ENCODE measurements around the gene HCST. TPM values are rescaled to one million over a fixed set of nuclear protein-coding genes. Genes with fewer than 3 reads are reported as not detected.
"Not testable (repeated sequence)": the region's sequence is repeated elsewhere in the genome, so short reads cannot be mapped to it uniquely, and the experiment has no call there.

Gene HCST
- total RNA-seq, 1 donor from 2014 or later, result 62.2 TPM

DNA sequence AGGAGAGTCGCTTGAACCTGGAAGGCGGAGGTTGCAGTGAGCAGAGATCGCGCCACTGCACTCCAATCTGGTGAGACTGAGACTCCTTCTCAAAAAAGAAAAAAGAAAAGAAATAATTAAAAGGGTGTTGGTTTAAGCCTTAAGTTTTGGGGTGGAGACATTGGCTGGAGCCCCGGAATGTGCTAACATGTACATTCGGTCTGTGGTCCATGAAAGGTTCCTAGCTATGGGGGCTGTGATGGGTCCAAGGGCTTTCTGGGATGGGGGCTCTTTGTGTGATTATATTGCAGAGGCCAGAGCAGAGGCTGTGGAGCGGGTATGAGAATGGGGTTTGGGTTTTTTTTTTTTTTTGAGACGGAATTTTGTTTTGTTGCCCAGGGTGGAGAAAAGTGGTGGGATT, 16.4 kb upstream of the HCST start:
- peaks cover 19% of the 10 kb centered on the region for H3K4me1 Mint-ChIP-seq (ENCODE audit: low read depth)
- H3K9me3 Mint-ChIP-seq, result no peaks in the 10 kb centered on the region
- no peak overlapping the region for H3K4me3 Mint-ChIP-seq
- H3K36me3 Mint-ChIP-seq (ENCODE audit: low read depth), result peaks cover 37% of the 10 kb centered on the region
- intact Hi-C loops (cut with micrococcal nuclease), result no loop called here
- no peaks in the 10 kb centered on the region for H3K27me3 Mint-ChIP-seq (ENCODE audit: insufficient read depth)
- H3K27ac Mint-ChIP-seq, result peak overlapping the region; percentile 29
- DNase-seq (ENCODE audit: low spot score), result no peak

DNA sequence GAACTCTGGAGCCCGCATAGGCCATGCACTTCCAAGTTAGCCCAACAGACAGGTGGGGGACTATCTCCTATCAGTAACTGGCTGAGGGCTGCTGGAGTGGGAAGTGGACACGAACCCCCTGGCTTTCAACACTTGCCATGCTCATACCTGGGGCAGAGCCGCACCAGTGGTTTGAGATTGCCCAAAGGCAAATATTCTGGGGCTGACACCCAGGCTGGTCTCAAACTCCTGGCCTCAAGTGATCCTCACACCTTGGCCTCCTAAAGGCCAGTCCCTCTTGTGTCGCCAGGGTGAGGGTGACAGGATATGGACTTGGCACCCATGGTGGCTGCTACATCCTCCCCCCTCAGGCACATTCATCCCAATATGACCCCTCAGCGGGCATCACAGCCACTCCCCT, 15.1 kb upstream of the HCST start:
- no peak overlapping the region for H3K4me3 Mint-ChIP-seq
- H3K27ac Mint-ChIP-seq, result no peak overlapping the region

DNA sequence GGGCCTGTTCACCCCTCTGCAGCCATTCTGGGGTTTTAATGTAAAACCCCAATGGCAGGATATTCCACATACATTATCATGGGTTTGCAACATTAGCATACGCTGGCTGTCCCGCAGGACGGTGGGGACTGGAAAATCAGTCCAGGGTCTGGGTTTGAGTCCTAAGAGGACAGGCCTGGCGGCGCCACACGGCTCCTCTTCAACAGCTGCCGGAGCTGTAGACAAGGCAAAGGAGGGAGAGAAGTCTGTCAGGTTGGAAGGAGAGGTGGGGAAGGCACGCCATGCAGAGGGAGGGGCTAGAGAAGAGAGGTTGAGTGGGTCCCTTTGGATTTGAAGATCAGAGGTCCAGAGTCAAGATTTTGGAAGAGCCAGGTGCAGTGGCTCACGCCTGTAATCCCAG, 13.9 kb upstream of the HCST start:
- H3K27me3 Mint-ChIP-seq (ENCODE audit: insufficient read depth), result no peaks in the 10 kb centered on the region

More for the DNA sequence above, 15.1 kb upstream of the HCST start:
- no peaks in the 10 kb centered on the region for H3K27me3 Mint-ChIP-seq (ENCODE audit: insufficient read depth)
- intact Hi-C loops (cut with micrococcal nuclease), result no loop called here
- no peak for DNase-seq (ENCODE audit: low spot score)
- no peaks in the 10 kb centered on the region for H3K9me3 Mint-ChIP-seq
- peaks cover 40% of the 10 kb centered on the region for H3K36me3 Mint-ChIP-seq (ENCODE audit: low read depth)
- H3K4me1 Mint-ChIP-seq (ENCODE audit: low read depth), result peaks cover 20% of the 10 kb centered on the region

DNA sequence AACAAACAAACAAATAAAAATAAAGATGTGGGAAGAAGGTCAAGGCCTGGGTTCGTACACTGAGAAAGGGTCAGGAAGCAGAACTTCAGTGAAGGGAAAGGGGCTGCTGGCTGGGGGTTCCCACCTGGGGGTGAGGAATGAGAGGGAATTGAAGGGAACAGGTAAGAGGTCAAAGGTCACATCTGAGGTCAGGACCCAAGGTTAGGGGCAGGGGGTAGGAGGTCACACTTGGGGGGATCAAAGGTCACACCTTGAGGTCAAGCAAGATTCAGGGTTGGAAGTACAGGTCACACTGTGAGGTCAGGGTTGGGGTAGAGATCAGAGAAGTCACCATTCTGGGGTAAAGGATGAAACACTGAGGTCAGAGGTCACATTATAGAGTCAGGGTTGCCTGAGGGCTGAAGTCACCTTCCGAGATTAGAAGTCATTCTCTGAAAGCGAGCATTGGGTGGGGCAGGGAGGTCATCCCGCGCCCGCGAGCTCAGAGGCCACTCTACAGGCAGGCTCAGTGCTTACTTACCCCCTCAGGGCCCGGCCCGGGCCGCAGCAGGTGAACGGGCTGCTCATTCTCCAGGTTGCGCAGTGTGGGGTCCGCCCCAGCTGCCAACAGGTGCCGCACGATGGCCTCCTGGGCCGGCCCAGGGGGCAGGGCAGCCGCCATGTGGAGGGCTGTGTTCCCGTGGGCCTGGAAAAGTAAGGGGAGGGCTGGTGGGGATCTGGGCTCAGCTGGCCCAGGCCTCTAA, 12.8 kb upstream of the HCST start:
- Mint-ChIP-seq H3K4me1 (ENCODE audit: low read depth) (peaks cover 15% of the 10 kb centered on the region), H3K27ac (peak overlapping the region; percentile 44), H3K4me3 (no peak overlapping the region), H3K27me3 (ENCODE audit: insufficient read depth) (no peaks in the 10 kb centered on the region), H3K9me3 (no peaks in the 10 kb centered on the region), H3K36me3 (ENCODE audit: low read depth) (peaks cover 54% of the 10 kb centered on the region)
- no peak for DNase-seq (ENCODE audit: low spot score)
- intact Hi-C loops (cut with micrococcal nuclease), result no loop called here

More for the DNA sequence above, 13.9 kb upstream of the HCST start:
- no peak for DNase-seq (ENCODE audit: low spot score)
- no peak overlapping the region for H3K27ac Mint-ChIP-seq
- no peaks in the 10 kb centered on the region for H3K9me3 Mint-ChIP-seq
- H3K4me1 Mint-ChIP-seq (ENCODE audit: low read depth), result peaks cover 15% of the 10 kb centered on the region
- no peak overlapping the region for H3K4me3 Mint-ChIP-seq
- H3K36me3 Mint-ChIP-seq (ENCODE audit: low read depth), result peaks cover 50% of the 10 kb centered on the region
- intact Hi-C loops (cut with micrococcal nuclease), result no loop called here

DNA sequence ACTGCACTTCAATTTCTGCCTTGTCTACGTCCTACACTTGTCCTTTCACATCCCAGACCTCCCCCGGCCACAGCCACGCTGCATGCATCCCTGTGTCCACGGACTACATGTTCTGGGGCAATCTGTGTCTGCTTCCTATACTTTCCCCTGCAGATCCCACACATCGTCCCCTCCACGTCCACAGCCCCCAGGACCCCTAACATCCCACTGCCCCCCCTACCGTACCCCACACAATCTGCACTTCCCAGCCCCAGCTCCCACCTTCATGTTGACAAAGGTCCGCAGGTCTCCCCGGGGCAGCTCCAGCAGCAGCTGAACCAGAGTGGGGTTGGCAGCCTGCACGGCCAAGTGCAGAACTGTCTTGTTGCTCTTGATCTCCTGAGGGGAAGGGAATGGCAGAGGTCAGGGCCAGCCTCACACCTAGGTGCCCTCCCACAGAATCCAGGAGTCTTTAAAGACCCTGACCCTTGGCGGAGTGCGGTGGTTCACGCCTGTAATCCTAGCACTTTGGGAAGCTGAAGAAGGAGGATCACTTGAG, 12.1 kb upstream of the HCST start:
- no peak overlapping the region for H3K27ac Mint-ChIP-seq
- peaks cover 56% of the 10 kb centered on the region for H3K36me3 Mint-ChIP-seq (ENCODE audit: low read depth)
- H3K27me3 Mint-ChIP-seq (ENCODE audit: insufficient read depth), result no peaks in the 10 kb centered on the region
- peaks cover 15% of the 10 kb centered on the region for H3K4me1 Mint-ChIP-seq (ENCODE audit: low read depth)
- DNase-seq (ENCODE audit: low spot score), result no peak
- H3K9me3 Mint-ChIP-seq, result no peaks in the 10 kb centered on the region
- intact Hi-C loops (cut with micrococcal nuclease), result no loop called here
- no peak overlapping the region for H3K4me3 Mint-ChIP-seq

DNA sequence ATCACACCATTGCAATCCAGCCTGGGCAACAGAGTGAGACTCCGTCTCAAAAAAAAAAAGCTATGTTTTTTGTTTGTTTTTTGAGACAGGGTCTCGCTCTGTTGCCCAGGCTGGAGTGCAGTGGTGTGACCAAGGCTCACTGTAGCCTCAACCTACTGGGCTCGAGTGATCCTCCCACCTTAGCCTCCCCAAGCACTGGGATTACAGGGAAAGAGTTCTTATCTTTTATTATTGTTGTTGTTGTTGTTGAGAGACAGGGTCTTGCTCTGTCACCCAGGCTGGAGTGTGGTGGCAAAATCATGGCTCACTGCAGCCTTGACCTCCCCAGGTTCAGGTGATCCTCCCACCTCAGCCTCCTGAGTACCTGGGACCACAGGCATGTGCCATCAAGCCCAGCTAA, 10.5 kb upstream of the HCST start:
- H3K27me3 Mint-ChIP-seq (ENCODE audit: insufficient read depth); intact Hi-C loops (cut with micrococcal nuclease); H3K27ac Mint-ChIP-seq; H3K9me3 Mint-ChIP-seq; H3K4me3 Mint-ChIP-seq; DNase-seq (ENCODE audit: low spot score): not testable (repeated sequence)
- Mint-ChIP-seq H3K4me1 (ENCODE audit: low read depth) (peaks cover 22% of the 10 kb centered on the region), H3K36me3 (ENCODE audit: low read depth) (peaks cover 58% of the 10 kb centered on the region)

DNA sequence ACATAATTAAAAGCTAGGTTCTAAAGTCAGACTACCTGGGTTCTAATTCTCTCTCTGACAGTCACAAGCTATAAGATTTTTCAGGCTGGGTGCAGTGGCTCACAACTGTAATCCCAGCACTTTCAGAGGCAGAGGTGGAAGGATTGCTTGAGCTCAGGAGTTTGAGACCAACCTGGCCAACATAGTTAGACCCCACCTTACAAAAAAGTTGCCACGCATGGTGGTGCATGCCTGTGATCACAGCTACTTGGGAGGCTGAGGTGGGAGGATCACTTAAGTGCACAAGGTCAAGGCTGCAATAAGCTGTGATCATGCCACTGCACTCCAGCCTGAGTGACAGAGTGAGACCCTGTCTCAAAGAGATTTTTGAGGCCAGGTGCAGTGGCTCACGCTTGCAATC, 8.0 kb upstream of the HCST start:
- Mint-ChIP-seq H3K9me3 (no peaks in the 10 kb centered on the region), H3K4me1 (ENCODE audit: low read depth) (peaks cover 20% of the 10 kb centered on the region), H3K4me3 (peak overlapping the region; percentile 26), H3K27me3 (ENCODE audit: insufficient read depth) (no peaks in the 10 kb centered on the region), H3K27ac (no peak overlapping the region), H3K36me3 (ENCODE audit: low read depth) (peaks cover 59% of the 10 kb centered on the region)
- DNase-seq (ENCODE audit: low spot score), result no peak
- intact Hi-C loops (cut with micrococcal nuclease), result no loop called here

DNA sequence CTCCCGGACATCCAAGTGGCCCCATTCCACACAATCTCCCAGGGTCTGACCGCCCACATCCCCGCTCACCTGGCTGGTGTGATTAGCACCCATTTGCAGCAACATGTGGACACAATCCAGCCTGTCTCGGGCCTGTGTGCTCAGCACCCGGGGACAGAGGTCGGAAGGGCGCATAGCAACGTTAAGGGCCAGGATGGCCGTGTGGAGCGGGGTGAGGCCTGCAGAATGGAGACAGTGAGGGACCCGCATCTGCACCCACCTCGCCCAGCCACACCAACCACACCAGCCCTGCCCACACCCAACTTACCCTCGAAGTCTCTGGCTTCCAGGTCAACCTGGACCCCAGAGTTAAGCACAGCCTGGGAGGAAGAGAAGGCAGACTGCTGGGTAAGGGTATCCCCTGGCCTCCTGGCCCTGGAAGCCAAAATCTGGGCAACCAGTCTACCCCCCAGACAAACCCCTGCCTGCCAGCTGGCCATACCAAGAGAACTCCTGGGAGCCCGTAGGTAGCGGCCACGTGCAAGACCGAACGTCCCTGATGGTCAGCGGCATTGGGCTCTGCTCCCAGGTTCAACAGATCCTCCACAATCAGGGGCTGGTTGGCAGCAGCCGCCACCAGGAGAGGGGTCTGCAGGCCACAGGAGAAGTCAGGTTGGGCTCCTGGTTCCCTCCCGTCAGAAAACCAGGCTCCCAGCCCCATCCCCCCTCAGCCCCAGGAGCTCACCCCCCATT, 6.3 kb upstream of the HCST start:
- Mint-ChIP-seq H3K4me1 (ENCODE audit: low read depth) (peaks cover 13% of the 10 kb centered on the region), H3K36me3 (ENCODE audit: low read depth) (peaks cover 46% of the 10 kb centered on the region), H3K27me3 (ENCODE audit: insufficient read depth) (no peaks in the 10 kb centered on the region), H3K9me3 (no peaks in the 10 kb centered on the region), H3K4me3 (peak overlapping the region; percentile 77), H3K27ac (peak overlapping the region; percentile 44)
- no peak for DNase-seq (ENCODE audit: low spot score)
- intact Hi-C loops (cut with micrococcal nuclease), result no loop called here

DNA sequence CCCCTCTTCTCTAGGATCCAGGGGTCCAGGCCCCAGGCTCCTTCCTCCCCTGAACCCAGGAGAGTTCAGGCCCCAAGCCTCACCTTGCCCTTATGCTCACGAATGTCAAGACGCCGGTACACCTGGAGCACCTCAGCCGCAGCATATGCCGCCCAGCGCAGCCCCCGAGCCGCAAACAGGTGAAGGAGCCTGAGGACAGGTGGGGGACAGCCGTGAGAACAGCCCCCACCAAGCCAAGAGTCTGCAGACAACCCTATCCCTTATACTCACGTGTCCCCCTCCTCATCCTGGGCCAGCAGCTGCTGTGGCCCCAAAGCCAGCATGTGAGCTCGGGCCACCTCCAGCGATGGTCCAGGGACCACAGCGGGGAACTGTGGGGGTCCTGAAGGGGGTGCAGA, 5.7 kb upstream of the HCST start:
- peaks cover 45% of the 10 kb centered on the region for H3K36me3 Mint-ChIP-seq (ENCODE audit: low read depth)
- peaks cover 13% of the 10 kb centered on the region for H3K4me1 Mint-ChIP-seq (ENCODE audit: low read depth)
- intact Hi-C loops (cut with micrococcal nuclease), result no loop called here
- no peaks in the 10 kb centered on the region for H3K27me3 Mint-ChIP-seq (ENCODE audit: insufficient read depth)
- no peak overlapping the region for H3K27ac Mint-ChIP-seq
- DNase-seq (ENCODE audit: low spot score), result no peak
- H3K9me3 Mint-ChIP-seq, result no peaks in the 10 kb centered on the region
- peak overlapping the region; percentile 51 for H3K4me3 Mint-ChIP-seq

DNA sequence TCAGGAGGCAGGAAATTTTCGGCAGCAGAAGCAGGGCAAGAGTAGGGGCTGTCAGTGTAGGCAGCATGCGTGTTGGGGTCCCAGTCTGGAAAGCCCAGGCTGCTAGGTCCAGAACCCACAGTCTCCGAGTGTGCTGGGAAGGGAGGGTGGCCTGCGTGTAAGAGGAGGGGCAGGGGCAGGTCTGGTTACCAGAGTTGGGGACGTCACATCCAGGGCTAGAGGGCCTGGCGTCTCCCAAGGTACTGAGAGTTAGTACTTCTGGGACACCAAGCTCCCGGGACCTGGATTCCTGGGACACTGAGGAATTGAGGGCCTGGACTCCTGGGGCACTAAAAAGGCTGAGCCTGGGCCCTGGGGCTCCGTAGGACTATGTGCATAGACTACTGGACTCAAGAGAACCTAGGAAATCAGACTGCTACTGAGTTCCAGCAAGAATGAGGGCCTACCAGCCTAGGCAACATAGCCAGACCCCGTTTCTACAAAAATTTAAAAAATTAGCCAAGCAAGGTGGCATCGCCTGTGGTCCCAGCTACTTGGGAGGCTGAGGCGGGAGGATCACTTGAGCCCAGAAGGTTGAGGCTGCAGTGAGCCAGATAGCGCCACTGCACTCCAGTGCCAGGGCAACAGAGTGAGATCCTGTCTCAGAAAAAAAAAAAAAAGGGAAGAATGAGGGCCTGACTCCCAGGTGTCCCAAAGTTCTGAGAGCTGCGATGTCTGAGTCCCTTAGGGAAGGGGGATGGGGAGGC, 4.5 kb upstream of the HCST start:
- intact Hi-C loops (cut with micrococcal nuclease), result loop anchor here (2.0 kb wide), 1 partner anchor 17 kb away; no protein-coding TSS in a partner anchor
- Mint-ChIP-seq H3K27me3 (ENCODE audit: insufficient read depth) (no peaks in the 10 kb centered on the region), H3K27ac (peak overlapping the region; percentile 80), H3K4me1 (ENCODE audit: low read depth) (peaks cover 25% of the 10 kb centered on the region), H3K9me3 (no peaks in the 10 kb centered on the region), H3K4me3 (peak overlapping the region; percentile 97), H3K36me3 (ENCODE audit: low read depth) (peaks cover 41% of the 10 kb centered on the region)
- DNase-seq (ENCODE audit: low spot score), result no peak

DNA sequence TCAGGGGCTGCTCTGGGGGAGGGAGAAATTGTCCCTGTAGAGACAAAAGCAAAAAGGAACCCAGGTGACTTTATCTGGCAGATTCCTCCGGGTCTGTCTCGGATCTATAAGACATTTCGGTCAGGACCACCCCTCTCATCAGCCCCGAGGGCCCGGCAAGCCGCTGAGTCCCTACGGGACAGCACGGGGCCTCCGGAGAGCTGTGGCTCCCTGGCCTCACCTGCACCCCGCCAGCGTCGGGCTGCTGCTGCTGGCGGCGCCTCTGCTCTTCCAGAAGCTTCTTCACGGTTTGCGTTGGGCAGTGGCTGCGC, 3.9 kb upstream of the HCST start:
- DNase-seq (ENCODE audit: low spot score), result no peak
- Mint-ChIP-seq H3K4me1 (ENCODE audit: low read depth) (peaks cover 31% of the 10 kb centered on the region), H3K27me3 (ENCODE audit: insufficient read depth) (no peaks in the 10 kb centered on the region), H3K27ac (peak overlapping the region; percentile 98), H3K4me3 (peak overlapping the region; percentile 97), H3K9me3 (no peaks in the 10 kb centered on the region), H3K36me3 (ENCODE audit: low read depth) (peaks cover 35% of the 10 kb centered on the region)
- intact Hi-C loops (cut with micrococcal nuclease), result loop anchor here (2.0 kb wide), 1 partner anchor 16 kb away; no protein-coding TSS in a partner anchor

DNA sequence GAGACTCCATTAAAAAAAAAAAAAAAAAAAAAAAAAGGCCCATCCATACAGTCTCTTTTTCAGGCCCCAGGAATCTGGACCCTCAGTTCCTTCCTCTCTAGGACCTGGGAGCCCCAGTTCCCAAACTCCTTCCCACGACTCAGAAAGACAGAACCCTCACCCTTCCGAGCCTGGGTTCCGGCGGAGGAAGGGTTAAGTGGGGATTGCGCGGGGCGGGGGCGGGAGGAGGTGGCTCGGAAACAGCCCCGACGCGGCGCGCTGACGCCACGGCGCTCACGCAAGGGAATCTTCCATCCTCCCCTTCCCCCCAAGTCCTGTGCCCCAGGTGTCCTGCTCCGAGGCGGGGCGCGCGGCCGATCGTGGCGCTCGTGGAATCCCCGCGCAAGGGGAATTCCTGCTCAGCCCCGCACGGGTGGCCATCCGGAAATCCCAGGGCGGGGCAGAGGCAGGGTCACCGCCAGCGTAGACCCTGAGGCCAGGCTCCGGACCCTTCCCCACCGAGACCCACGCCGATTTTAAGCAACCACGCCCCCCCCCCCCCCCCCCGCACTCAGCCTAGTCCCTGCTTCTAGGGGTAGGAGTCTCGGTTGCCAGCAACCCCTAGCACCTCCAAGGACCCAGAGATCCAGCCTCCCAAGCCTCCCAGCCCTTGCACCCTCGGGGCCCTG, 2.6 kb upstream of the HCST start:
- intact Hi-C loops (cut with micrococcal nuclease), result loop anchor here (1.0 to 5.0 kb wide), 11 partner anchors 15 to 252 kb away; partner anchors contain the start of genes COX6B1, POLR2I, THAP8 and WDR62
- H3K27ac Mint-ChIP-seq, result peak overlapping the region; percentile 98
- H3K27me3 Mint-ChIP-seq (ENCODE audit: insufficient read depth), result no peaks in the 10 kb centered on the region
- H3K36me3 Mint-ChIP-seq (ENCODE audit: low read depth), result peaks cover 31% of the 10 kb centered on the region
- H3K9me3 Mint-ChIP-seq, result no peaks in the 10 kb centered on the region
- peak overlapping the region; percentile 97 for H3K4me3 Mint-ChIP-seq
- DNase-seq (ENCODE audit: low spot score), result peak; percentile 85
- peaks cover 42% of the 10 kb centered on the region for H3K4me1 Mint-ChIP-seq (ENCODE audit: low read depth)

Data from activated T-helper 1 cell treated with anti-CD3 and anti-CD28 coated beads, Interleukin-12 subunit alpha, Interleukin-12 subunit beta, Interleukin-2, Interleukin-4 antibody, amounts not matched to agents 30 ng/mL and 10 ng/mL and 1 ng/mL, durations not matched to agents 14 hours and 24 hours and 36 hours (primary cell).